GM12801 (cell line): ENCODE results near the gene TMEM61.

Experiments used
- TF ChIP-seq, protein P1 (sequence below): IDR thresholded peaks from one replicate; pipeline ENCODE4 v1.5.1; 2011; ENCODE audit warnings: control low read depth; ENCODE audit not compliant: insufficient read length; ENCODE audit errors: extremely low read depth

TMEM61 gene

DNA sequence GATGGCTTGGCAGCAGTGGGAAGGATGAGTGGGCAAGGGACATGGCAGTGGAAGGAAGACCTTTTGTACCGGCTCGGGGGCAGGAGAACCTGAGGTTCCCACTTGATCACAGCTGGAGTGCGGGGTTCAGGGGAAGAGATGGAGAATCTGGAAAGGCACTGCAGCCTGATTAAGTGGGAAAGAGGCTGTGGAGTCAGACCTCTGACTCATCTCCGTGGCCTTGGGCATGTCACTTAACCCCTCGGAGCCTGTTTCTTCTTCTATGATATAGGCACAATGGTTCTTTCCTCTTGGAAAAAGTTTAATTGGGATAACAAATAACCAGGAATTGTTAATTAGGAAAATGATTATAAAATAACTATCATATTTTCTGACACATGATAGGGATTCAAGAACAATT, 13.1 kb upstream of the TMEM61 start:
- TF ChIP-seq, protein P1, sequence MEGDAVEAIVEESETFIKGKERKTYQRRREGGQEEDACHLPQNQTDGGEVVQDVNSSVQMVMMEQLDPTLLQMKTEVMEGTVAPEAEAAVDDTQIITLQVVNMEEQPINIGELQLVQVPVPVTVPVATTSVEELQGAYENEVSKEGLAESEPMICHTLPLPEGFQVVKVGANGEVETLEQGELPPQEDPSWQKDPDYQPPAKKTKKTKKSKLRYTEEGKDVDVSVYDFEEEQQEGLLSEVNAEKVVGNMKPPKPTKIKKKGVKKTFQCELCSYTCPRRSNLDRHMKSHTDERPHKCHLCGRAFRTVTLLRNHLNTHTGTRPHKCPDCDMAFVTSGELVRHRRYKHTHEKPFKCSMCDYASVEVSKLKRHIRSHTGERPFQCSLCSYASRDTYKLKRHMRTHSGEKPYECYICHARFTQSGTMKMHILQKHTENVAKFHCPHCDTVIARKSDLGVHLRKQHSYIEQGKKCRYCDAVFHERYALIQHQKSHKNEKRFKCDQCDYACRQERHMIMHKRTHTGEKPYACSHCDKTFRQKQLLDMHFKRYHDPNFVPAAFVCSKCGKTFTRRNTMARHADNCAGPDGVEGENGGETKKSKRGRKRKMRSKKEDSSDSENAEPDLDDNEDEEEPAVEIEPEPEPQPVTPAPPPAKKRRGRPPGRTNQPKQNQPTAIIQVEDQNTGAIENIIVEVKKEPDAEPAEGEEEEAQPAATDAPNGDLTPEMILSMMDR, result no peak

DNA sequence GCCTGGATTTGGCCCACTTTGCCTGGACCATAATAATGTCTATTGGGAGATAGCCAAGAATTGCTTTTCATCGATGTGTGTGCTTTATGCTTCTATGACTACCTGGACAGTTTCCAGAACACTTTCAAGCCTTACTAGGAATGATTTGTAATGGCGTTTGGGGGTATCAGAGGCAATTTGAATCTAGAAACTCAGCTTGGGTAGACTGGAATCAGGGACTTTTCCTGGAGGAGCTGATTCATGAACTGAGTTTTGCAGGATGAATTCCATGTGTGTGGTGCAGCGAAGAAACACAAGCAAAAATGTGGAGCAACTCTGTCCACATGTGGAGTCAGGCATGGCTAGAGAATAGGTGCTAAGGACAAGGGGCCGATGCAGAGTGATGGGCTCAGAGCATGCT, 11.9 kb upstream of the TMEM61 start:
- TF ChIP-seq, protein P1, result no peak

DNA sequence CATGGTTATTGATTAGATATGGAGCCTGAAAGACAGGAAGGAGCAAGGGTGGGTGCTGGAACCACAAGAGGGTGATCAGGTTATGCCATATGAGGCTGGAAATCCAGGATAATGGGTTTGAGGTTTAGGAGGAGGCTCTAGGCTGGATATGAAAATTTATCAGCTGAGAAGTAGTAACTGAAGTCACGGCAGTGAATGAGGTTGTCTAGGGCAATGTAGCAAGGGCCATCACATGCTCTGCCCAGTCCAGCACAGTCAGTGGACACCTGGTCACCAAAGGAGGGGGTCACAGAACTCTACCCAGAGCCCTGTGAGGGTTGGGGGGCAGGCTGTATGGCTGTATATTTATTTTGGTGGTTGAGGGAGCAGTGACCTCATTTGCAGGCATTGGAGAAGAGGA, 10.5 kb upstream of the TMEM61 start:
- TF ChIP-seq, protein P1, result no peak

DNA sequence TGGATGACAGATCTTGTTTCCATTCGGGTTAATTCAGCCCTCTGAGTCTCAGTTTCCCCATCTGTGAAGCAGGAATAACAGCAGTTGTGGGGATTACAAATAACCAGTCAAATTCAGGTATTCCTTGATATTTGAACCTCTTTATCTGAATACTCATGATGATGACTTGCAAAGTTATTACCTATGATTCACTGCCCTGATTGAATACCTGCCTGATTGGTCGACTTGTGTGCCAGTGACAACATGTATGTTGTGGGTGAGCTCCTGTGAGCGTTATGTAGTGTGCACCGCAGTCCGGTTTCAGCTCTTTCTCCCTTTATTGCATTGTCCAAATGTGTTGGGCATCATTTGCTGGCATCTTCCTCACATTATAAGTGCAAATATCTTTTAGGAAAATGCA, 9.5 kb upstream of the TMEM61 start:
- TF ChIP-seq, protein P1, result no peak

DNA sequence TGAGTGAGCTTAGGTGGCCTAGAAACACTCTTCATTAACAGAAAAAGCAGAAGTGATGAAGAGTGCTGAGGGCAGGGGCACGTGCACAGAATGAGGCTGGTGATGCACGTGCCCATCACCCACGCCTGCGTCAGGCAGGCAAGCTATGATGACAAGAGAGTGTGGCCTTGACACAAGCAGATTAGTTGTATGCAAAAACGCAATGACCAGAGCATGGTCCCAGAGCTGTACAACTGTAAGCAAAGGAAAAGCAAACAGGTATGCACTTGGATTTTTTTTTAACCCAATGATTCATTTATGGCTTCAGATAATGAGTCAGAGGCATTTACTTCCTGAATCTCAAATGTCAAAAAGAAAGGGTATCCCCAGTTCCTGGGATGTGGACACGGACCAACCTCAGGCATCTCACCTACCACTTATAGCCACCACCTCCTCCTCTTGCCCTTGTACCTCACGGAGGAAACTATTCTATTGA, 9.1 kb upstream of the TMEM61 start:
- TF ChIP-seq, protein P1, result no peak

DNA sequence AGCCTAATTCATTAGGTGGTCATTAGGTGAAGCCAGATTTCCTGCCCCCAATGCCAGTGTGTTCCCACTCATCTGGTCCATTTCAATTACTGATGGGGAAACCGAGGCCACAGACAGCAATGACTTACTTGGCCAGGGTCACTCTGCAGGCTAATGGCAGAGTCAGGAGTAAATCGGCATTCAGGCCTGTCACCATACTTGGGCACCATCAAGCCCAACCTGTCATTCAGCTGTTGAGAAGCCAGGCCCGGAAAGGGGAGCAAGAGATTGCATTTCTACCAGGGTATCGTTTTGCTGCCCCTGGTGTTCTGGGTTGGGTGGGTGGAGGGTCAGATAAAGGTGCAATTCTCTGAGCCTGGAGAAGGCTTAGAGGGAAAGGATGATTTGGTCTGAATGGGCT, 8.0 kb upstream of the TMEM61 start:
- TF ChIP-seq, protein P1, result no peak

DNA sequence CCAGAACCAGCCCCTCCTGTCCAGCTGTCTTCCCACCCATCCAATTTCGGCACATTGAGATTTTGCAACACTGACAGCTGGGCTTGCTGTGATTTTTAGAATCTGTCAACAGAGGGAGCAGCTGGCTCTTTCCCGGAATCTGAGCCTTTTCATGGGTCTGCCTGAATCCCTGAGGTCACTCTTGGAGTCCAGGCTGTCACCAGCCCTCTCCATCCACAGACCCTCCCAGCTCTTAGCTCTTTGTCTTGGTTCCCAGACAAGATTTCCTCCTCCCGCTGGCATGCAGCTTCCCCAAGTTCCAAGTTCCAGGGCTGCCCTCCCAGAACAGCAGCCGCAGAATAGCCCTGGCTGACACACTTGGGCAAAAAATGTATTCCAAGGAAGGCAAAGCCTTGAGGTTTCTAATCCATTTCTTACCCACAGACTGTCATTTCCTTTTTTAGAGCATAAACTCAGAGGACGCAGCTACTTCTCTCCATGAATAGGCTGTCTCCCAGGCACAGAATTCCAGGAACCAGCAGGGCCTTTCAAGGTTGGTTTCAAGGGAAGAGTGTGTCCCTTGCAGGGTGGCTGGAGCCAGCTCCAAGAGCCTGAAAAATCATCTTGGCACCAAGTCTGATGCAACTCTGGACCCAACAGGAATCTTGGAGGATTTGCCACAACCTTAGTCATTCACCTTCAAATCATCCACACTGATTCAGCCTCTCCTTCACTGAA, 7.1 kb upstream of the TMEM61 start:
- TF ChIP-seq, protein P1, result no peak
